Panc1 (cell line): Measurements from ENCODE around the gene INSYN2B. TPM values are rescaled to one million over a fixed set of nuclear protein-coding genes. Genes with fewer than 3 reads are reported as not detected.

Experiments used
- ATAC-seq: fragments of 200-7000 bp; cut with Tn5 transposase; 2 replicates; pipeline ENCODE4 v1.9.1; 2020; ENCODE audit warnings: mild to moderate bottlenecking, moderate library complexity
- BruUV-seq: library from RNA; stranded (reverse); fragments of 400-500 nt; replicated peaks from 2 replicates; lab custom pipeline; 2021; lab: Mats Ljungman, UMichigan
- CTCF ChIA-PET: fragments of 300-600 bp; sonication (Branson Sonifier 250); formaldehyde crosslinking; loops from one replicate; lab custom pipeline; 2022; ENCODE audit warnings: antibody characterized with exemption; lab: Charles Lee
- POLR2A ChIA-PET: fragments of 300-600 bp; sonication (Branson Sonifier 250); formaldehyde crosslinking; loops from one replicate; lab custom pipeline; 2022; ENCODE audit warnings: antibody characterized with exemption; lab: Charles Lee
- DNase-seq: peaks from one replicate; pipeline ENCODE4 v3.0.0-alpha.2; 2010; ENCODE audit warnings: low read depth, low spot score
- H3K27ac ChIP-seq: 2 replicates; pipeline ENCODE4 v1.5.1; 2011; ENCODE audit warnings: mild to moderate bottlenecking, low read length, inconsistent platforms
- H3K27me3 ChIP-seq: fragments of 200-500 bp; sonication (Bioruptor generic); 2 replicates; pipeline ENCODE4 v1.6.0; 2014; ENCODE audit warnings: low read length, inconsistent platforms; ENCODE audit not compliant: control insufficient read depth, insufficient read depth
- H3K36me3 ChIP-seq: fragments of 200-500 bp; sonication (Bioruptor generic); 2 replicates; pipeline ENCODE4 v1.5.1; 2014; ENCODE audit warnings: inconsistent platforms, mild to moderate bottlenecking, low read length, moderate library complexity; ENCODE audit not compliant: control insufficient read depth, insufficient read depth
- H3K4me1 ChIP-seq: 2 replicates; pipeline ENCODE4 v1.5.1; 2011; ENCODE audit warnings: inconsistent platforms, mild to moderate bottlenecking, low read length, moderate library complexity; ENCODE audit not compliant: control insufficient read depth, insufficient read depth
- H3K4me3 ChIP-seq, 2 experiments: 2 replicates each; pipeline ENCODE4 v1.5.1; 2011 to 2012; ENCODE audit warnings: low read depth in 2 of 2, low read length in 2 of 2, mild to moderate bottlenecking in 2 of 2, inconsistent platforms in 1 of 2, moderate library complexity in 1 of 2
- H3K9me3 ChIP-seq: fragments of 200-500 bp; sonication (Bioruptor generic); 2 replicates; pipeline ENCODE4 v1.5.1; 2014; ENCODE audit warnings: low read depth, mild to moderate bottlenecking, inconsistent platforms, low read length, moderate library complexity; ENCODE audit not compliant: control insufficient read depth, insufficient read depth
- POLR2AphosphoS5 ChIP-seq: IDR thresholded peaks from 2 replicates; pipeline ENCODE4 v1.6.1; 2012; ENCODE audit warnings: mild to moderate bottlenecking, low read depth, low read length, moderate library complexity
- SIN3A ChIP-seq: IDR thresholded peaks from 2 replicates; pipeline ENCODE4 v1.6.1; 2012; ENCODE audit warnings: low read depth, mild to moderate bottlenecking, low read length, moderate library complexity, borderline replicate concordance; ENCODE audit not compliant: insufficient read depth
- TCF7L2 ChIP-seq: IDR thresholded peaks from 2 replicates; pipeline ENCODE4 v1.6.1; 2011; ENCODE audit warnings: mild to moderate bottlenecking, low read depth, low read length, inconsistent platforms
- in situ Hi-C: cut with HindIII; loops from 2 replicates; pipeline ENCODE4 v1.10.0; 2016; ENCODE audit warnings: low sequenced_read_pairs, low pct_unique_long_range_greater_than_20kb
- intact Hi-C: fragments of 100-400 bp; cut with micrococcal nuclease; formaldehyde crosslinking; loops from one replicate; pipeline ENCODE4 v1.10.0; 2022; ENCODE audit not compliant: unreplicated experiment
- total RNA-seq: library from RNA; stranded (reverse); gene quantifications from one replicate; pipeline ENCODE4 v1.2.1, GENCODE V29; 2021; ENCODE audit not compliant: unreplicated experiment
- TF ChIP-seq, protein P1 (sequence below), 2 experiments: IDR thresholded peaks; 2 replicates each; pipeline ENCODE4 v1.6.1; 2011 to 2012; ENCODE audit warnings: low read depth in 2 of 2, control low read depth in 1 of 2, low read length in 1 of 2, mild to moderate bottlenecking in 1 of 2, moderate library complexity in 1 of 2; ENCODE audit not compliant: insufficient read depth in 1 of 2
- TF ChIP-seq, protein P2 (sequence below): fragments of 450-650 bp; IDR thresholded peaks from 2 replicates; pipeline ENCODE4 v1.5.1; 2017; ENCODE audit warnings: mild to moderate bottlenecking

INSYN2B gene
- total RNA-seq, 1 experiment from 2014 or later, result 0.28 TPM

DNA sequence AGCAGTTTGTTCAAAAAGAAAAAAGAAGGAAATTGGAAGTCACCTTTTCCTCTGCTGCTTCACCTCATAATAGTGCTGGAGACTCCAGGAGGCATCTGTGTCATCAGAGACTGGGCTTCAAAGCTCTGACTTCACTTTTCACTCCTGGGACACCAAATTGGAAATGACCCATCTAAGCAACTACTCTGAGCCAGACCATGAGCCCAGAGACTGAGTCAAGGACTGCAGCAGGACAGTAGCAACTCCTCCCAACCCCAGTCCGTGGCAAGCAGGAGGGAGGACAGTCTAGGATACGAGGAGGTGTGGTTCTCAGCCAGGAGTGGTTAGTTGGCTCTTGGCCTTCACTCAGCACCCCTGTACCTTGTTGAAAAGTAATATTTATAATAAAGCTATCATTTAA, 131.5 kb downstream of the INSYN2B start:
- ATAC-seq (no peak), DNase-seq (no peak)
- Histone ChIP-seq H3K27me3 (no peaks in the 10 kb centered on the region), H3K4me1 (no peaks in the 10 kb centered on the region), H3K9me3 (peaks cover 11% of the 10 kb centered on the region; the same call in 1 of the 2 replicates), H3K27ac (no peak overlapping the region), H3K4me3 (no peak overlapping the region), H3K36me3 (no peaks in the 10 kb centered on the region)
- no TSS peak for BruUV-seq
- in situ Hi-C loops, result no loop called here
- TF ChIP-seq, protein P1, sequence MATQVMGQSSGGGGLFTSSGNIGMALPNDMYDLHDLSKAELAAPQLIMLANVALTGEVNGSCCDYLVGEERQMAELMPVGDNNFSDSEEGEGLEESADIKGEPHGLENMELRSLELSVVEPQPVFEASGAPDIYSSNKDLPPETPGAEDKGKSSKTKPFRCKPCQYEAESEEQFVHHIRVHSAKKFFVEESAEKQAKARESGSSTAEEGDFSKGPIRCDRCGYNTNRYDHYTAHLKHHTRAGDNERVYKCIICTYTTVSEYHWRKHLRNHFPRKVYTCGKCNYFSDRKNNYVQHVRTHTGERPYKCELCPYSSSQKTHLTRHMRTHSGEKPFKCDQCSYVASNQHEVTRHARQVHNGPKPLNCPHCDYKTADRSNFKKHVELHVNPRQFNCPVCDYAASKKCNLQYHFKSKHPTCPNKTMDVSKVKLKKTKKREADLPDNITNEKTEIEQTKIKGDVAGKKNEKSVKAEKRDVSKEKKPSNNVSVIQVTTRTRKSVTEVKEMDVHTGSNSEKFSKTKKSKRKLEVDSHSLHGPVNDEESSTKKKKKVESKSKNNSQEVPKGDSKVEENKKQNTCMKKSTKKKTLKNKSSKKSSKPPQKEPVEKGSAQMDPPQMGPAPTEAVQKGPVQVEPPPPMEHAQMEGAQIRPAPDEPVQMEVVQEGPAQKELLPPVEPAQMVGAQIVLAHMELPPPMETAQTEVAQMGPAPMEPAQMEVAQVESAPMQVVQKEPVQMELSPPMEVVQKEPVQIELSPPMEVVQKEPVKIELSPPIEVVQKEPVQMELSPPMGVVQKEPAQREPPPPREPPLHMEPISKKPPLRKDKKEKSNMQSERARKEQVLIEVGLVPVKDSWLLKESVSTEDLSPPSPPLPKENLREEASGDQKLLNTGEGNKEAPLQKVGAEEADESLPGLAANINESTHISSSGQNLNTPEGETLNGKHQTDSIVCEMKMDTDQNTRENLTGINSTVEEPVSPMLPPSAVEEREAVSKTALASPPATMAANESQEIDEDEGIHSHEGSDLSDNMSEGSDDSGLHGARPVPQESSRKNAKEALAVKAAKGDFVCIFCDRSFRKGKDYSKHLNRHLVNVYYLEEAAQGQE (IDR thresholded peaks at IDR 0.05; ENCODE audit: insufficient read depth in 1 of 2, low read depth in 2 of 2, low read length in 1 of 2), result no peak
- TF ChIP-seq, protein P2, sequence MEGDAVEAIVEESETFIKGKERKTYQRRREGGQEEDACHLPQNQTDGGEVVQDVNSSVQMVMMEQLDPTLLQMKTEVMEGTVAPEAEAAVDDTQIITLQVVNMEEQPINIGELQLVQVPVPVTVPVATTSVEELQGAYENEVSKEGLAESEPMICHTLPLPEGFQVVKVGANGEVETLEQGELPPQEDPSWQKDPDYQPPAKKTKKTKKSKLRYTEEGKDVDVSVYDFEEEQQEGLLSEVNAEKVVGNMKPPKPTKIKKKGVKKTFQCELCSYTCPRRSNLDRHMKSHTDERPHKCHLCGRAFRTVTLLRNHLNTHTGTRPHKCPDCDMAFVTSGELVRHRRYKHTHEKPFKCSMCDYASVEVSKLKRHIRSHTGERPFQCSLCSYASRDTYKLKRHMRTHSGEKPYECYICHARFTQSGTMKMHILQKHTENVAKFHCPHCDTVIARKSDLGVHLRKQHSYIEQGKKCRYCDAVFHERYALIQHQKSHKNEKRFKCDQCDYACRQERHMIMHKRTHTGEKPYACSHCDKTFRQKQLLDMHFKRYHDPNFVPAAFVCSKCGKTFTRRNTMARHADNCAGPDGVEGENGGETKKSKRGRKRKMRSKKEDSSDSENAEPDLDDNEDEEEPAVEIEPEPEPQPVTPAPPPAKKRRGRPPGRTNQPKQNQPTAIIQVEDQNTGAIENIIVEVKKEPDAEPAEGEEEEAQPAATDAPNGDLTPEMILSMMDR, result no peak
- TF ChIP-seq POLR2AphosphoS5, result no peak
- no peak for TF ChIP-seq TCF7L2
- no peak for TF ChIP-seq SIN3A
- intact Hi-C loops, result no loop called here
- ChIA-PET POLR2A (no interaction called here), CTCF (no interaction called here)

DNA sequence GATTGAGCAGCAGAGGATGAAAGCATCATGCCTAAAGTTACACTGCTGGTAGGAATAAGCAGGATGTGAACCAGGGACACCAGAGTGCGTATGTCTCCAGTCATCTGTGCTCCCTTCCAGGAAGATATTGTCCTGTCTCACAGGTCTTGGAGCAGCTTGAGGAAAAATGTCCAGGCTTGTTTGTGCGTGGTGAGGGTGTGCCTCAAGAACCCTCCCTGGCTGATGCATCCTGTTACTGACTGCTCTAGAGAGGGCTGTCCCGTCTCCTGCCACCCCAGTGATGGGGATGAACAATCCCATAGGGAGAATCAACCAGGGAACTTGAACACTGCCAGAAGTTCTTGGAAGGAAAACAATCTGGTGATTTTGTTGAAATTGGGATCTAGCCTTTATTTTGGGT, 132.0 kb downstream of the INSYN2B start:
- BruUV-seq, result no TSS peak
- in situ Hi-C loops (no loop called here), intact Hi-C loops (no loop called here)
- H3K4me3 ChIP-seq, result no peak overlapping the region
- DNase-seq, result no peak
- H3K4me1 ChIP-seq, result no peaks in the 10 kb centered on the region
- CTCF ChIA-PET, result no interaction called here
- ATAC-seq, result no peak
- no peaks in the 10 kb centered on the region for H3K27me3 ChIP-seq
- no peaks in the 10 kb centered on the region for H3K36me3 ChIP-seq
- POLR2A ChIA-PET, result no interaction called here
- TF ChIP-seq SIN3A (no peak), POLR2AphosphoS5 (no peak)
- H3K27ac ChIP-seq, result no peak overlapping the region
- peaks cover 11% of the 10 kb centered on the region; the same call in 1 of the 2 replicates for H3K9me3 ChIP-seq

DNA sequence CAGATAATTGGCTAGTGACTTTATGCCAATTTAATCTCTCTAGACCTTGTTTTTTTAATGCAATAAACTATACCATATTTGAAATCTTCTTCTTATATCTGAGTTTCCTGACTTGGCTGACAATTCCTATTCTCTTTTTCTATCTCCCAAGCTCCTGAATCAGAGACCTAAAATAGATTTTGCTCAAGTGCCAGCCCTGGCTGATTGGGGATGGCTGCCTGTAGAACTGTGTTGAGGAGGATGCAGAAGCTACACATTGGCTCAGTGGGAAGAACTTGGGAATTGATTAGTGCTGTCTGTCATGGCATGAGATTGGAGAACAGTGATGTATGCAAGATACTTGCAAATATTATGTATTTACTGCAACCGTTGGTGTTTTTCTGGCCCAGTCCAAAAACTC, 132.8 kb downstream of the INSYN2B start:
- Histone ChIP-seq H3K27ac (no peak overlapping the region), H3K4me1 (no peaks in the 10 kb centered on the region), H3K36me3 (no peaks in the 10 kb centered on the region), H3K4me3 (no peak overlapping the region), H3K27me3 (no peaks in the 10 kb centered on the region), H3K9me3 (peaks cover 11% of the 10 kb centered on the region; the same call in 1 of the 2 replicates)
- intact Hi-C loops, result no loop called here
- CTCF ChIA-PET, result no interaction called here
- no peak for ATAC-seq
- no TSS peak for BruUV-seq
- POLR2A ChIA-PET, result no interaction called here
- in situ Hi-C loops, result no loop called here
- DNase-seq, result no peak
- no peak for TF ChIP-seq TCF7L2
- TF ChIP-seq SIN3A, result no peak
- TF ChIP-seq, protein P2, result no peak
- TF ChIP-seq, protein P1 (IDR thresholded peaks at IDR 0.05; ENCODE audit: insufficient read depth in 1 of 2, low read depth in 2 of 2, low read length in 1 of 2), result no peak
- TF ChIP-seq POLR2AphosphoS5, result no peak
